Left ventricle myocardium inferior (tissue), 1 donor: ENCODE results near the gene RNF144A. TPM values are rescaled to one million over a fixed set of nuclear protein-coding genes. Genes with fewer than 3 reads are reported as not detected.

Experiments used
- DNase-seq: peaks from one replicate; pipeline ENCODE4 v3.0.0-alpha.2; 2020
- H3K27ac ChIP-seq: fragments of 200-600 bp; replicated peaks from 2 replicates; pipeline ENCODE4 v1.8.0; 2021
- H3K27me3 ChIP-seq: fragments of 200-600 bp; 2 replicates; pipeline ENCODE4 v1.8.0; 2021; ENCODE audit warnings: low read depth
- H3K36me3 ChIP-seq: fragments of 200-600 bp; 2 replicates; pipeline ENCODE4 v1.8.0; 2021
- H3K4me1 ChIP-seq: fragments of 200-600 bp; 2 replicates; pipeline ENCODE4 v1.8.0; 2021
- H3K4me3 ChIP-seq: fragments of 200-600 bp; 2 replicates; pipeline ENCODE4 v1.8.0; 2021; ENCODE audit warnings: mild to moderate bottlenecking, moderate library complexity
- H3K9me3 ChIP-seq: fragments of 200-600 bp; replicated peaks from 2 replicates; pipeline ENCODE4 v1.8.0; 2021
- CTCF ChIP-seq: fragments of 200-600 bp; IDR thresholded peaks from 2 replicates; pipeline ENCODE4 v1.8.0; 2021; ENCODE audit warnings: antibody characterized with exemption, mild to moderate bottlenecking, borderline replicate concordance
- intact Hi-C: fragments of 100-400 bp; cut with micrococcal nuclease; formaldehyde crosslinking; loops from one replicate; pipeline ENCODE4 v1.11.0; 2022
- total RNA-seq: library from RNA; stranded (reverse); fragmentation: NEBNext Ultra II Directional; extraction: Animal tissue kit (Norgen Biotek cat#: 25700); gene quantifications from one replicate; pipeline ENCODE4 v1.2.1, GENCODE V29; 2021
- donor health status: DM: no; HTN: yes; CAD: no; lungs with severe emphysema.

RNF144A gene
- total RNA-seq, 1 donor from 2014 or later, result 17.9 TPM

- H3K9me3 ChIP-seq, result no peaks in the 10 kb centered on the region
Measured at GRCh38 chr2:7033136-7033960, 116.1 kb downstream of the RNF144A start.

GRCh38 chr2:7034303-7034702 is 117.1 kb downstream of the RNF144A start:
- Histone ChIP-seq H3K4me1 (peaks cover 18% of the 10 kb centered on the region), H3K4me3 (no peak overlapping the region), H3K27ac (no peak overlapping the region), H3K27me3 (no peaks in the 10 kb centered on the region), H3K9me3 (no peaks in the 10 kb centered on the region), H3K36me3 (peaks cover 61% of the 10 kb centered on the region)
- intact Hi-C loops, result no loop called here
- no peak for DNase-seq
- peak; percentile 38 for TF ChIP-seq CTCF

More at GRCh38 chr2:7033136-7033960, 116.1 kb downstream of the RNF144A start:
- Histone ChIP-seq H3K27ac (no peak overlapping the region), H3K4me3 (no peak overlapping the region), H3K4me1 (peaks cover 27% of the 10 kb centered on the region), H3K36me3 (peaks cover 61% of the 10 kb centered on the region), H3K27me3 (no peaks in the 10 kb centered on the region)
- TF ChIP-seq CTCF, result no peak
- intact Hi-C loops, result no loop called here
- DNase-seq, result no peak

- Histone ChIP-seq H3K4me1 (peaks cover 13% of the 10 kb centered on the region), H3K27ac (no peak overlapping the region), H3K9me3 (no peaks in the 10 kb centered on the region), H3K36me3 (peaks cover 70% of the 10 kb centered on the region), H3K4me3 (no peak overlapping the region), H3K27me3 (no peaks in the 10 kb centered on the region)
- no peak for DNase-seq
- no peak for TF ChIP-seq CTCF
- intact Hi-C loops, result no loop called here
Measured at GRCh38 chr2:7035884-7036283, 118.7 kb downstream of the RNF144A start.

GRCh38 chr2:7037340-7038333 is 120.4 kb downstream of the RNF144A start:
- intact Hi-C loops, result no loop called here
- no peaks in the 10 kb centered on the region for H3K27me3 ChIP-seq
- peaks cover 65% of the 10 kb centered on the region for H3K36me3 ChIP-seq
- H3K4me3 ChIP-seq, result no peak overlapping the region
- no peaks in the 10 kb centered on the region for H3K9me3 ChIP-seq
- DNase-seq, result peak; percentile 54
- peak; percentile 74 for TF ChIP-seq CTCF
- H3K4me1 ChIP-seq, result peaks cover 13% of the 10 kb centered on the region
- H3K27ac ChIP-seq, result no peak overlapping the region

- DNase-seq, result no peak
- no peaks in the 10 kb centered on the region for H3K27me3 ChIP-seq
- no peak overlapping the region for H3K27ac ChIP-seq
- intact Hi-C loops, result no loop called here
- no peak overlapping the region for H3K4me3 ChIP-seq
- peaks cover 54% of the 10 kb centered on the region for H3K36me3 ChIP-seq
- H3K4me1 ChIP-seq, result peaks cover 5% of the 10 kb centered on the region
- H3K9me3 ChIP-seq, result no peaks in the 10 kb centered on the region
- TF ChIP-seq CTCF, result no peak
Measured at GRCh38 chr2:7040547-7040946, 123.3 kb downstream of the RNF144A start.
